Keratinocyte (primary cell): ENCODE measurements around the gene TEX38. TPM values are rescaled to one million over a fixed set of nuclear protein-coding genes. Genes with fewer than 3 reads are reported as not detected.

Source experiments
- DNase-seq: peaks from one replicate; pipeline ENCODE4 v3.0.0-alpha.2; 2011; ENCODE audit warnings: low read depth, missing footprints, low spot score
- FAIRE-seq: peaks from 2 replicates; lab custom pipeline; 2011; peaks lifted over from hg19 to GRCh38; lab: Jason Lieb, UNC
- H2AFZ ChIP-seq: 2 replicates; pipeline ENCODE4 v1.6.0; 2012; ENCODE audit warnings: low read length, control low read depth, inconsistent platforms; ENCODE audit not compliant: control insufficient read depth
- H3K27ac ChIP-seq: 2 replicates; pipeline ENCODE4 v1.5.1; 2011; ENCODE audit warnings: low read length; ENCODE audit not compliant: control insufficient read depth, insufficient read depth
- H3K27me3 ChIP-seq: 3 replicates; pipeline ENCODE4 v1.6.0; 2011; ENCODE audit warnings: low read length; ENCODE audit not compliant: control insufficient read depth, insufficient read depth; ENCODE audit errors: extremely low read depth
- H3K36me3 ChIP-seq, 2 experiments: 2 replicates in 1 of 2; 3 replicates in 1 of 2; pipeline ENCODE4 v1.5.1; 2011; ENCODE audit warnings: low read length in 2 of 2, mild to moderate bottlenecking in 1 of 2; ENCODE audit not compliant: control insufficient read depth in 2 of 2, insufficient read depth in 2 of 2; ENCODE audit errors: extremely low read depth in 1 of 2
- H3K4me1 ChIP-seq: 3 replicates; pipeline ENCODE4 v1.5.1; 2011; ENCODE audit warnings: low read length; ENCODE audit not compliant: control insufficient read depth, insufficient read depth; ENCODE audit errors: extremely low read depth
- H3K4me2 ChIP-seq: 3 replicates; pipeline ENCODE4 v1.6.0; 2011; ENCODE audit warnings: low read depth, low read length; ENCODE audit not compliant: control insufficient read depth, insufficient read depth; ENCODE audit errors: extremely low read depth
- H3K4me3 ChIP-seq, 3 experiments: fragments of 200-600 bp in 1 of 3; sonication (generic) in 1 of 3; 2 replicates in 2 of 3; 3 replicates in 1 of 3; pipeline ENCODE4 v1.5.1; 2011 to 2016; ENCODE audit warnings: low read length in 3 of 3, mild to moderate bottlenecking in 3 of 3, control low read depth in 2 of 3, inconsistent platforms in 1 of 3, low read depth in 1 of 3, mixed read lengths in 1 of 3, mixed run types in 1 of 3, moderate library complexity in 1 of 3; ENCODE audit not compliant: control insufficient read depth in 2 of 3, insufficient read depth in 2 of 3; ENCODE audit errors: extremely low read depth in 1 of 3
- H3K79me2 ChIP-seq: 2 replicates; pipeline ENCODE4 v1.6.0; 2012; ENCODE audit warnings: low read length; ENCODE audit not compliant: control insufficient read depth, insufficient read depth
- H3K9ac ChIP-seq: 3 replicates; pipeline ENCODE4 v1.6.0; 2011; ENCODE audit warnings: low read length; ENCODE audit not compliant: control insufficient read depth, insufficient read depth; ENCODE audit errors: extremely low read depth
- H3K9me1 ChIP-seq: 3 replicates; pipeline ENCODE4 v1.6.0; 2011; ENCODE audit warnings: low read length; ENCODE audit not compliant: control insufficient read depth, insufficient read depth; ENCODE audit errors: extremely low read depth
- H3K9me3 ChIP-seq: 2 replicates; pipeline ENCODE4 v1.5.1; 2012; ENCODE audit warnings: low read depth, low read length; ENCODE audit not compliant: control insufficient read depth
- H4K20me1 ChIP-seq: 3 replicates; pipeline ENCODE4 v1.6.0; 2011; ENCODE audit warnings: low read length; ENCODE audit not compliant: control insufficient read depth, insufficient read depth; ENCODE audit errors: extremely low read depth
- CTCF ChIP-seq, 3 experiments: IDR thresholded peaks in 1 of 3; conservative IDR thresholded peaks in 1 of 3; optimal IDR thresholded peaks in 1 of 3; 2 replicates in 2 of 3; 3 replicates in 1 of 3; pipeline versions ENCODE3 to v1.5.1; 2011; ENCODE audit warnings: low read length in 3 of 3, mild to moderate bottlenecking in 3 of 3, moderate library complexity in 2 of 3, control low read depth in 1 of 3, inconsistent platforms in 1 of 3; ENCODE audit not compliant: insufficient read depth in 2 of 3; ENCODE audit errors: extremely low read depth in 1 of 3
- EZH2 ChIP-seq: IDR thresholded peaks from one replicate; pipeline ENCODE4 v1.6.1; 2012; ENCODE audit warnings: inconsistent platforms, mild to moderate bottlenecking, low read length, moderate library complexity
- dilution Hi-C: fragments of 300-500 bp; cut with MboI; formaldehyde crosslinking; loops from one replicate; pipeline ENCODE4 v1.7.0; 2020; ENCODE audit warnings: low sequenced_read_pairs; ENCODE audit not compliant: extremely low pct_ligation_motif_present
- polyA plus RNA-seq, 5 experiments: library from polyadenylated mRNA; depleted of rRNA in 3 of 5; stranded (reverse) in 3 of 5; stranded (forward) in 1 of 5; unstranded in 1 of 5; fragments of >200 nt; gene quantifications; 1 replicate in 1 of 5; 2 replicates in 3 of 5; 3 replicates in 1 of 5; pipeline versions ENCODE4 v1.2.1 to v1.2.3, GENCODE V29; 2011 to 2012; ENCODE audit warnings: missing spikeins in 2 of 5, low read depth in 1 of 5, low replicate concordance in 1 of 5

TEX38 gene
- polyA plus RNA-seq, 1 donor (not counting 4 experiments of a cell fraction or from before 2014, with no cell fraction given) = not detected

- H3K36me3 ChIP-seq = peaks cover 0 to 7% of the 10 kb centered on the region in 2 experiments
- no peak for FAIRE-seq
- no peaks in the 10 kb centered on the region for H3K79me2 ChIP-seq
- no peak overlapping the region for H3K27ac ChIP-seq
- H3K27me3 ChIP-seq = no peaks in the 10 kb centered on the region
- H3K9me1 ChIP-seq = no peaks in the 10 kb centered on the region
- H3K4me2 ChIP-seq = no peak overlapping the region
- H3K4me1 ChIP-seq = peaks cover 9% of the 10 kb centered on the region
- H3K4me3 ChIP-seq = no peak overlapping the region
- dilution Hi-C loops = no loop called here
- H4K20me1 ChIP-seq = no peaks in the 10 kb centered on the region
- no peaks in the 10 kb centered on the region for H3K9me3 ChIP-seq
- H2AFZ ChIP-seq = no peak overlapping the region
- DNase-seq = no peak
- no peak for TF ChIP-seq EZH2
- TF ChIP-seq CTCF (optimal IDR thresholded peaks at IDR 0.05 in 1 of 3, IDR thresholded peaks at IDR 0.05 in 1 of 3, conservative IDR thresholded peaks at IDR 0.05 in 1 of 3; ENCODE audit: extremely low read depth in 1 of 3, insufficient read depth in 2 of 3, low read length in 3 of 3) = no peak
- no peak overlapping the region for H3K9ac ChIP-seq
Measured at GRCh38 chr1:46639547-46639946, 32.1 kb upstream of the TEX38 start.

DNA sequence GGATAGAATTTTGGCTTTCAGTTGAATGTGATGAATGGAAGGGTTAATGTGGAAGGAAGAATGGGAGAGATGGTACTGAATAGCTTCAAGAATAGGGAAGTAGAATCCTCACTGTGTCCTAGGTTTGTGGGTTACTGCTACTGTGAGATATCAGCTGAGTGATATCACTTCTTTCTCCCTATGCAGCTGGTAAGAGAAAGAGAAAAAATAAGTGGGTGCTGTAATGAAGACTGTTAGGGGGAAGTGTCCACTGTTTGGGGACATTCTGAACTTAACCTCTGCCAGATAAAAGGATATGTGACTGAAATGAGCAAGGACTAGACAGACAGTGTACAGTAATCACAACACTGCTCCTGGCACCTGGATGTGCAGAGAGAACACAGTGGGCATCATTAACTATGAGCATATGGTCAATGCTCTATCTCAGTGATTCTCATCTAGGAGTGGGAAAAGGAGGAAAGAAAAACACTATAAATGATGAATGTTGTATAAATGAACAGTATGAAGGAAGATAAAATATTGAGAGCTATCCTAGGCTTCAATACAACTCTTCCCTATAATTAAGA lies 29.5 kb upstream of the TEX38 start:
- DNase-seq (no peak), FAIRE-seq (no peak)
- TF ChIP-seq EZH2 (no peak), CTCF (optimal IDR thresholded peaks at IDR 0.05 in 1 of 3, IDR thresholded peaks at IDR 0.05 in 1 of 3, conservative IDR thresholded peaks at IDR 0.05 in 1 of 3; ENCODE audit: extremely low read depth in 1 of 3, insufficient read depth in 2 of 3, low read length in 3 of 3) (no peak)
- H3K36me3 ChIP-seq = peaks cover 1 to 6% of the 10 kb centered on the region in 2 experiments
- H2AFZ ChIP-seq = no peak overlapping the region
- H3K79me2 ChIP-seq = no peaks in the 10 kb centered on the region
- no peaks in the 10 kb centered on the region for H3K9me3 ChIP-seq
- no peak overlapping the region for H3K27ac ChIP-seq
- no peaks in the 10 kb centered on the region for H3K9me1 ChIP-seq
- H3K4me2 ChIP-seq = no peak overlapping the region
- peaks cover 9% of the 10 kb centered on the region for H3K4me1 ChIP-seq
- dilution Hi-C loops = no loop called here
- no peaks in the 10 kb centered on the region for H3K27me3 ChIP-seq
- H3K4me3 ChIP-seq = no peak overlapping the region
- H4K20me1 ChIP-seq = no peaks in the 10 kb centered on the region
- H3K9ac ChIP-seq = no peak overlapping the region
